HCT116 (cell line): Measurements from ENCODE around the gene PRLR. TPM values are rescaled to one million over a fixed set of nuclear protein-coding genes. Genes with fewer than 3 reads are reported as not detected.

Source experiments
- ATAC-seq: fragments of 200-7000 bp; cut with Tn5 transposase; 2 replicates; pipeline ENCODE4 v1.9.1; 2020; ENCODE audit warnings: mild to moderate bottlenecking, moderate library complexity
- BruUV-seq: library from RNA; stranded (reverse); fragments of 400-500 nt; replicated peaks from 2 replicates; lab custom pipeline; 2021; lab: Mats Ljungman, UMichigan
- CTCF ChIA-PET: fragments of 300-600 bp; sonication (Branson Sonifier 250); formaldehyde crosslinking; loops from one replicate; lab custom pipeline; 2021; ENCODE audit warnings: antibody characterized with exemption; lab: Charles Lee
- POLR2A ChIA-PET: fragments of 300-600, 350-600 bp; sonication (Branson Sonifier 250); formaldehyde crosslinking; loops from one replicate; lab custom pipeline; 2021; ENCODE audit warnings: antibody characterized with exemption; lab: Charles Lee
- RAD21 ChIA-PET, 2 experiments: fragments of 300-600 bp; sonication (Branson Sonifier 250); formaldehyde crosslinking; loops; one replicate each; lab custom pipeline; 2023; ENCODE audit warnings: low total read pairs in 2 of 2; ENCODE audit not compliant: uncharacterized antibody in 2 of 2, unreplicated experiment in 2 of 2, low non-redundant PET in 1 of 2; lab: Charles Lee
- DNase-seq: peaks from one replicate; pipeline ENCODE4 v3.0.0-alpha.2; 2010; ENCODE audit warnings: low read depth, low spot score
- H2AFZ ChIP-seq: fragments of 200-600 bp; shearing (Covaris generic), sonication (generic); 2 replicates; pipeline ENCODE4 v1.6.1; 2017; ENCODE audit warnings: low read depth, mixed run types, mixed read lengths, antibody characterized with exemption, low read length; ENCODE audit not compliant: poor library complexity, severe bottlenecking
- H3K27ac ChIP-seq: 2 replicates; pipeline ENCODE4 v1.5.1; 2012; ENCODE audit warnings: low read depth, low read length
- H3K27me3 ChIP-seq: fragments of 200-600 bp; sonication (generic); 2 replicates; pipeline ENCODE4 v1.6.1; 2016; ENCODE audit warnings: mixed run types, low read length, mixed read lengths; ENCODE audit not compliant: insufficient read depth
- H3K36me3 ChIP-seq, 2 experiments: fragments of 200-500 bp in 1 of 2; fragments of 200-600 bp in 1 of 2; sonication (Bioruptor generic) in 1 of 2; sonication (generic) in 1 of 2; 2 replicates each; pipeline versions ENCODE4 v1.5.1 to v1.6.1; 2014 to 2016; ENCODE audit warnings: low read length in 2 of 2, inconsistent platforms in 1 of 2, mixed read lengths in 1 of 2, mixed run types in 1 of 2; ENCODE audit not compliant: insufficient read depth in 2 of 2, control insufficient read depth in 1 of 2
- H3K4me1 ChIP-seq, 2 experiments: fragments of 200-600 bp in 1 of 2; sonication (generic) in 1 of 2; 2 replicates each; pipeline versions ENCODE4 v1.5.1 to v1.6.1; 2012 to 2017; ENCODE audit warnings: low read length in 2 of 2, inconsistent platforms in 1 of 2, mild to moderate bottlenecking in 1 of 2, mixed read lengths in 1 of 2, mixed run types in 1 of 2, moderate library complexity in 1 of 2; ENCODE audit not compliant: insufficient read depth in 2 of 2, control insufficient read depth in 1 of 2
- H3K4me2 ChIP-seq: fragments of 200-600 bp; sonication (generic); 2 replicates; pipeline ENCODE4 v1.6.1; 2017; ENCODE audit warnings: mixed run types, low read length, mixed read lengths
- H3K4me3 ChIP-seq, 2 experiments: fragments of 200-600 bp in 1 of 2; sonication (generic) in 1 of 2; replicated peaks in 1 of 2; 2 replicates each; pipeline ENCODE4 v1.5.1; 2011 to 2016; ENCODE audit warnings: low read length in 2 of 2, control low read depth in 1 of 2, low read depth in 1 of 2, mild to moderate bottlenecking in 1 of 2, mixed read lengths in 1 of 2, mixed run types in 1 of 2
- H3K79me2 ChIP-seq: fragments of 200-600 bp; sonication (generic); 2 replicates; pipeline ENCODE4 v1.6.1; 2017; ENCODE audit warnings: mild to moderate bottlenecking, mixed run types, low read length, moderate library complexity, mixed read lengths; ENCODE audit not compliant: insufficient read depth
- H3K9ac ChIP-seq: fragments of 200-600 bp; sonication (generic); 2 replicates; pipeline ENCODE4 v1.6.1; 2016; ENCODE audit warnings: low read length, mixed read lengths
- H3K9me2 ChIP-seq: fragments of 200-600 bp; sonication (generic), shearing (Covaris generic); 2 replicates; pipeline ENCODE4 v1.6.1; 2017; ENCODE audit warnings: mixed run types, mild to moderate bottlenecking, moderate library complexity; ENCODE audit not compliant: insufficient read depth
- H3K9me3 ChIP-seq, 2 experiments: fragments of 200-500 bp in 1 of 2; fragments of 200-600 bp in 1 of 2; sonication (Bioruptor generic) in 1 of 2; sonication (generic) in 1 of 2; 2 replicates each; pipeline ENCODE4 v1.6.1; 2014 to 2017; ENCODE audit warnings: low read length in 2 of 2, mixed read lengths in 2 of 2, inconsistent platforms in 1 of 2, low read depth in 1 of 2, mild to moderate bottlenecking in 1 of 2, mixed run types in 1 of 2, moderate library complexity in 1 of 2; ENCODE audit not compliant: control insufficient read depth in 1 of 2, insufficient read depth in 1 of 2
- H4K20me1 ChIP-seq: fragments of 200-600 bp; sonication (generic), shearing (Covaris generic); 2 replicates; pipeline ENCODE4 v1.6.1; 2017; ENCODE audit warnings: mixed run types, mild to moderate bottlenecking, moderate library complexity; ENCODE audit not compliant: insufficient read depth
- CBX3 ChIP-seq: IDR thresholded peaks from 2 replicates; pipeline ENCODE4 v1.6.1; 2012; ENCODE audit warnings: low read depth
- CEBPB ChIP-seq: IDR thresholded peaks from 2 replicates; pipeline ENCODE4 v1.6.1; 2012; ENCODE audit warnings: low read depth
- CTCF ChIP-seq, 3 experiments: fragments of 200-600 bp in 1 of 3; sonication (generic) in 1 of 3; IDR thresholded peaks in 2 of 3; conservative IDR thresholded peaks in 1 of 3; 2 replicates each; pipeline ENCODE4 v1.5.1; 2012 to 2017; ENCODE audit warnings: low read depth in 2 of 3, low read length in 2 of 3, antibody characterized with exemption in 1 of 3, borderline replicate concordance in 1 of 3, control low read depth in 1 of 3, mild to moderate bottlenecking in 1 of 3, mixed read lengths in 1 of 3, mixed run types in 1 of 3, moderate library complexity in 1 of 3; ENCODE audit not compliant: insufficient read depth in 1 of 3
- EGR1 ChIP-seq: IDR thresholded peaks from 2 replicates; pipeline ENCODE4 v1.6.1; 2012; ENCODE audit warnings: low read depth
- ELF1 ChIP-seq: IDR thresholded peaks from 2 replicates; pipeline ENCODE4 v1.6.1; 2012; ENCODE audit warnings: low read depth, borderline replicate concordance
- EZH2 ChIP-seq: fragments of 200-600 bp; sonication (generic); IDR thresholded peaks from 2 replicates; pipeline ENCODE4 v1.6.1; 2017; ENCODE audit warnings: antibody characterized with exemption, mixed run types
- EZH2phosphoT487 ChIP-seq: fragments of 200-600 bp; IDR thresholded peaks from 2 replicates; pipeline ENCODE4 v1.6.1; 2018; ENCODE audit warnings: antibody characterized with exemption, borderline replicate concordance
- FOSL1 ChIP-seq: IDR thresholded peaks from 2 replicates; pipeline ENCODE4 v1.6.1; 2012; ENCODE audit warnings: low read depth
- POLR2A ChIP-seq: IDR thresholded peaks from 2 replicates; pipeline ENCODE4 v1.7.0; 2011; ENCODE audit warnings: borderline replicate concordance; ENCODE audit not compliant: insufficient read depth, insufficient read length; ENCODE audit errors: extremely low read depth
- POLR2AphosphoS5 ChIP-seq: IDR thresholded peaks from 2 replicates; pipeline ENCODE4 v1.6.1; 2011; ENCODE audit warnings: mild to moderate bottlenecking, low read depth, low read length, moderate library complexity
- RAD21 ChIP-seq: IDR thresholded peaks from 2 replicates; pipeline ENCODE4 v1.6.1; 2012; ENCODE audit warnings: low read depth, mild to moderate bottlenecking
- SIN3A ChIP-seq: IDR thresholded peaks from 2 replicates; pipeline ENCODE4 v1.6.1; 2012; ENCODE audit warnings: low read depth
- TCF7L2 ChIP-seq: IDR thresholded peaks from 2 replicates; pipeline ENCODE4 v1.7.0; 2011; ENCODE audit warnings: borderline replicate concordance, inconsistent platforms; ENCODE audit not compliant: insufficient read depth, insufficient read length; ENCODE audit errors: extremely low read depth
- ZNF274 ChIP-seq: fragments of 200-500 bp; sonication (Bioruptor generic); IDR thresholded peaks from 2 replicates; pipeline ENCODE4 v1.6.1; 2014; ENCODE audit warnings: mild to moderate bottlenecking, low read depth, low read length, inconsistent platforms
- intact Hi-C: fragments of 100-400 bp; cut with micrococcal nuclease; formaldehyde crosslinking; loops from 2 replicates; pipeline ENCODE4 v1.10.0; 2022
- total RNA-seq: library from RNA; stranded (reverse); gene quantifications from one replicate; pipeline ENCODE4 v1.2.1, GENCODE V29; 2021; ENCODE audit not compliant: unreplicated experiment
- TF ChIP-seq, protein P1 (sequence below): IDR thresholded peaks from 2 replicates; pipeline ENCODE4 v1.6.1; 2012
- TF ChIP-seq, protein P2 (sequence below): IDR thresholded peaks from 2 replicates; pipeline ENCODE4 v1.6.1; 2011; ENCODE audit warnings: mild to moderate bottlenecking, low read length, moderate library complexity; ENCODE audit not compliant: insufficient replicate concordance; ENCODE audit errors: extremely low read depth
- TF ChIP-seq, protein P3 (sequence below): IDR thresholded peaks from 2 replicates; pipeline ENCODE4 v1.6.1; 2012; ENCODE audit warnings: low read depth

Gene PRLR
- total RNA-seq, 1 experiment from 2014 or later = 0.10 TPM

- DNase-seq (no peak), ATAC-seq (no peak)
- H3K4me2 ChIP-seq = no peak overlapping the region
- no peaks in the 10 kb centered on the region for H3K36me3 ChIP-seq
- CTCF ChIA-PET = no interaction called here
- H4K20me1 ChIP-seq = no peaks in the 10 kb centered on the region
- peaks cover 10% of the 10 kb centered on the region for H3K27me3 ChIP-seq
- H3K9me2 ChIP-seq = no peaks in the 10 kb centered on the region
- H3K4me3 ChIP-seq = no peak overlapping the region
- no peaks in the 10 kb centered on the region for H3K79me2 ChIP-seq
- H2AFZ ChIP-seq = no peak overlapping the region
- H3K9ac ChIP-seq = no peak overlapping the region
- no peak overlapping the region for H3K27ac ChIP-seq
- POLR2A ChIA-PET = no interaction called here
- H3K9me3 ChIP-seq = no peaks in the 10 kb centered on the region
- no TSS peak for BruUV-seq
- intact Hi-C loops = no loop called here
- RAD21 ChIA-PET = no interaction called here
- TF ChIP-seq SIN3A (no peak), CTCF (IDR thresholded peaks at IDR 0.05 in 2 of 3, conservative IDR thresholded peaks at IDR 0.05 in 1 of 3; ENCODE audit: borderline replicate concordance in 1 of 3, insufficient read depth in 1 of 3, low read depth in 2 of 3, low read length in 2 of 3) (no peak), FOSL1 (no peak), POLR2AphosphoS5 (no peak), ZNF274 (no peak), TCF7L2 (no peak), EZH2phosphoT487 (no peak), ELF1 (no peak), EZH2 (no peak), EGR1 (no peak), CBX3 (no peak), RAD21 (no peak), POLR2A (no peak), CEBPB (no peak)
- TF ChIP-seq, protein P1, sequence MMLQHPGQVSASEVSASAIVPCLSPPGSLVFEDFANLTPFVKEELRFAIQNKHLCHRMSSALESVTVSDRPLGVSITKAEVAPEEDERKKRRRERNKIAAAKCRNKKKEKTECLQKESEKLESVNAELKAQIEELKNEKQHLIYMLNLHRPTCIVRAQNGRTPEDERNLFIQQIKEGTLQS = no peak
- TF ChIP-seq, protein P2, sequence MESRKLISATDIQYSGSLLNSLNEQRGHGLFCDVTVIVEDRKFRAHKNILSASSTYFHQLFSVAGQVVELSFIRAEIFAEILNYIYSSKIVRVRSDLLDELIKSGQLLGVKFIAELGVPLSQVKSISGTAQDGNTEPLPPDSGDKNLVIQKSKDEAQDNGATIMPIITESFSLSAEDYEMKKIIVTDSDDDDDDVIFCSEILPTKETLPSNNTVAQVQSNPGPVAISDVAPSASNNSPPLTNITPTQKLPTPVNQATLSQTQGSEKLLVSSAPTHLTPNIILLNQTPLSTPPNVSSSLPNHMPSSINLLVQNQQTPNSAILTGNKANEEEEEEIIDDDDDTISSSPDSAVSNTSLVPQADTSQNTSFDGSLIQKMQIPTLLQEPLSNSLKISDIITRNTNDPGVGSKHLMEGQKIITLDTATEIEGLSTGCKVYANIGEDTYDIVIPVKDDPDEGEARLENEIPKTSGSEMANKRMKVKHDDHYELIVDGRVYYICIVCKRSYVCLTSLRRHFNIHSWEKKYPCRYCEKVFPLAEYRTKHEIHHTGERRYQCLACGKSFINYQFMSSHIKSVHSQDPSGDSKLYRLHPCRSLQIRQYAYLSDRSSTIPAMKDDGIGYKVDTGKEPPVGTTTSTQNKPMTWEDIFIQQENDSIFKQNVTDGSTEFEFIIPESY = no peak
- TF ChIP-seq, protein P3, sequence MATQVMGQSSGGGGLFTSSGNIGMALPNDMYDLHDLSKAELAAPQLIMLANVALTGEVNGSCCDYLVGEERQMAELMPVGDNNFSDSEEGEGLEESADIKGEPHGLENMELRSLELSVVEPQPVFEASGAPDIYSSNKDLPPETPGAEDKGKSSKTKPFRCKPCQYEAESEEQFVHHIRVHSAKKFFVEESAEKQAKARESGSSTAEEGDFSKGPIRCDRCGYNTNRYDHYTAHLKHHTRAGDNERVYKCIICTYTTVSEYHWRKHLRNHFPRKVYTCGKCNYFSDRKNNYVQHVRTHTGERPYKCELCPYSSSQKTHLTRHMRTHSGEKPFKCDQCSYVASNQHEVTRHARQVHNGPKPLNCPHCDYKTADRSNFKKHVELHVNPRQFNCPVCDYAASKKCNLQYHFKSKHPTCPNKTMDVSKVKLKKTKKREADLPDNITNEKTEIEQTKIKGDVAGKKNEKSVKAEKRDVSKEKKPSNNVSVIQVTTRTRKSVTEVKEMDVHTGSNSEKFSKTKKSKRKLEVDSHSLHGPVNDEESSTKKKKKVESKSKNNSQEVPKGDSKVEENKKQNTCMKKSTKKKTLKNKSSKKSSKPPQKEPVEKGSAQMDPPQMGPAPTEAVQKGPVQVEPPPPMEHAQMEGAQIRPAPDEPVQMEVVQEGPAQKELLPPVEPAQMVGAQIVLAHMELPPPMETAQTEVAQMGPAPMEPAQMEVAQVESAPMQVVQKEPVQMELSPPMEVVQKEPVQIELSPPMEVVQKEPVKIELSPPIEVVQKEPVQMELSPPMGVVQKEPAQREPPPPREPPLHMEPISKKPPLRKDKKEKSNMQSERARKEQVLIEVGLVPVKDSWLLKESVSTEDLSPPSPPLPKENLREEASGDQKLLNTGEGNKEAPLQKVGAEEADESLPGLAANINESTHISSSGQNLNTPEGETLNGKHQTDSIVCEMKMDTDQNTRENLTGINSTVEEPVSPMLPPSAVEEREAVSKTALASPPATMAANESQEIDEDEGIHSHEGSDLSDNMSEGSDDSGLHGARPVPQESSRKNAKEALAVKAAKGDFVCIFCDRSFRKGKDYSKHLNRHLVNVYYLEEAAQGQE = no peak
- no peaks in the 10 kb centered on the region for H3K4me1 ChIP-seq
Observed at GRCh38 chr5:35066260-35066795, 164.0 kb downstream of the PRLR start.
